GM19468 (cell line): ENCODE results near the gene GRAMD1B.

Experiments used
- ATAC-seq: cut with Tn5 transposase; IDR thresholded peaks from one replicate; pipeline ENCODE4 v1.9.1; 2021; ENCODE audit warnings: mild to moderate bottlenecking, moderate library complexity, moderate number of reproducible peaks; ENCODE audit not compliant: unreplicated experiment; ENCODE audit errors: extremely low read depth

GRAMD1B gene

GRCh38 chr11:123429913-123430720, at the start of gene GRAMD1B:
Gene GRAMD1B, plus strand, starts transcription at chr11:123430269. Its CDS starts 524 bp downstream, at chr11:123430793.
- ATAC-seq = no peak

GRCh38 chr11:123381149-123381548, 48.9 kb upstream of the GRAMD1B start:
- no peak for ATAC-seq

GRCh38 chr11:123381817-123382554, 48.1 kb upstream of the GRAMD1B start:
- peak; percentile 41 for ATAC-seq

- ATAC-seq = no peak
Measured at GRCh38 chr11:123382555-123383074, 47.5 kb upstream of the GRAMD1B start.

GRCh38 chr11:123384116-123384515, 46.0 kb upstream of the GRAMD1B start:
- no peak for ATAC-seq

- no peak for ATAC-seq
Measured at GRCh38 chr11:123386796-123387510, 43.1 kb upstream of the GRAMD1B start.

GRCh38 chr11:123388640-123389039, 41.4 kb upstream of the GRAMD1B start:
- no peak for ATAC-seq

- no peak for ATAC-seq
Measured at GRCh38 chr11:123390146-123390545, 39.9 kb upstream of the GRAMD1B start.

- ATAC-seq = no peak
Measured at GRCh38 chr11:123391646-123392348, 38.3 kb upstream of the GRAMD1B start.

GRCh38 chr11:123392431-123392830, 37.6 kb upstream of the GRAMD1B start:
- ATAC-seq = no peak

- ATAC-seq = no peak
Measured at GRCh38 chr11:123392844-123393243, 37.2 kb upstream of the GRAMD1B start.

GRCh38 chr11:123393312-123393927, 36.6 kb upstream of the GRAMD1B start:
- no peak for ATAC-seq

- ATAC-seq = no peak
Measured at GRCh38 chr11:123404676-123405075, 25.4 kb upstream of the GRAMD1B start.

GRCh38 chr11:123405123-123405592, 24.9 kb upstream of the GRAMD1B start:
- ATAC-seq = no peak

- no peak for ATAC-seq
Measured at GRCh38 chr11:123406441-123407129, 23.5 kb upstream of the GRAMD1B start.

GRCh38 chr11:123407130-123407995, 22.7 kb upstream of the GRAMD1B start:
- ATAC-seq = no peak

- ATAC-seq = no peak
Measured at GRCh38 chr11:123407996-123408597, 22.0 kb upstream of the GRAMD1B start.
